ENCODE results near the gene GORASP1. TPM values are rescaled to one million over a fixed set of nuclear protein-coding genes. Genes with fewer than 3 reads are reported as not detected.

Gene GORASP1
- total and polyA plus RNA-seq, 11 donors, result 19.9 to 52.5 (median 42.3) TPM

DNA sequence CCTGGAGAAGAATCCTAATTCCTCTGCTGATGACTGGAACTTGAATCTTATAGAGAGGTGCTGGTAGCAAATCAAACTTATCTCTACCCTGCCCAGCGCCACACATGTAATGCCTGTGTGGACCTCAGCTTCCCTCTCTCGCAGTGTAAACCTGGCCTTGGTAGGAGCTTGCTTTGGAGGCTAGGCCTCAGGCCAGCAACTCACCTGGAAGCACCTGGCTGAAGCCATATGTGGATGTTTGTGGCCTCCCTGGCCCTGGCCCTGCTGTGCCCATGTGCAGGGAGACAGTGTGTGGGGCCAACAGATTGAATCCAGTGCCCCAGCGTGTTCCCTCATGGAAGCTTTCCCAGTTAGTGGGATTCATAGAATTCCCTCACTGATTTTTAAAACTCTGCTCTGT lies 8.4 kb upstream of the GORASP1 start:
- TF ChIP-seq, protein P1, sequence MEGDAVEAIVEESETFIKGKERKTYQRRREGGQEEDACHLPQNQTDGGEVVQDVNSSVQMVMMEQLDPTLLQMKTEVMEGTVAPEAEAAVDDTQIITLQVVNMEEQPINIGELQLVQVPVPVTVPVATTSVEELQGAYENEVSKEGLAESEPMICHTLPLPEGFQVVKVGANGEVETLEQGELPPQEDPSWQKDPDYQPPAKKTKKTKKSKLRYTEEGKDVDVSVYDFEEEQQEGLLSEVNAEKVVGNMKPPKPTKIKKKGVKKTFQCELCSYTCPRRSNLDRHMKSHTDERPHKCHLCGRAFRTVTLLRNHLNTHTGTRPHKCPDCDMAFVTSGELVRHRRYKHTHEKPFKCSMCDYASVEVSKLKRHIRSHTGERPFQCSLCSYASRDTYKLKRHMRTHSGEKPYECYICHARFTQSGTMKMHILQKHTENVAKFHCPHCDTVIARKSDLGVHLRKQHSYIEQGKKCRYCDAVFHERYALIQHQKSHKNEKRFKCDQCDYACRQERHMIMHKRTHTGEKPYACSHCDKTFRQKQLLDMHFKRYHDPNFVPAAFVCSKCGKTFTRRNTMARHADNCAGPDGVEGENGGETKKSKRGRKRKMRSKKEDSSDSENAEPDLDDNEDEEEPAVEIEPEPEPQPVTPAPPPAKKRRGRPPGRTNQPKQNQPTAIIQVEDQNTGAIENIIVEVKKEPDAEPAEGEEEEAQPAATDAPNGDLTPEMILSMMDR (IDR thresholded peaks at IDR 0.05), result no peak
- TF ChIP-seq POLR2A (IDR thresholded peaks at IDR 0.05), result no peak
- peaks cover 0 to 43% (median 0%) of the 10 kb centered on the region in 9 donors for H3K36me3 ChIP-seq
- no peaks in the 10 kb centered on the region for H3K27me3 ChIP-seq
- peaks cover 0 to 5% (median 0%) of the 10 kb centered on the region in 12 donors for H3K4me1 ChIP-seq
- WGBS, 4 donors, result 90 to 97% (median 94%) methylated on average over 3 of the region's 3 CpGs
- no peak overlapping the region for H3K4me3 ChIP-seq
- DNase-seq, result no peak
- ATAC-seq, result no peak
- H3K9me3 ChIP-seq, result no peaks in the 10 kb centered on the region
- intact Hi-C loops (cut with DNase I), result loop anchor here in 1 of 10 donors (10.0 kb wide), 1 partner anchor 269 kb away; the partner anchor contains the start of gene SLC25A38
- no peak overlapping the region for H3K27ac ChIP-seq

DNA sequence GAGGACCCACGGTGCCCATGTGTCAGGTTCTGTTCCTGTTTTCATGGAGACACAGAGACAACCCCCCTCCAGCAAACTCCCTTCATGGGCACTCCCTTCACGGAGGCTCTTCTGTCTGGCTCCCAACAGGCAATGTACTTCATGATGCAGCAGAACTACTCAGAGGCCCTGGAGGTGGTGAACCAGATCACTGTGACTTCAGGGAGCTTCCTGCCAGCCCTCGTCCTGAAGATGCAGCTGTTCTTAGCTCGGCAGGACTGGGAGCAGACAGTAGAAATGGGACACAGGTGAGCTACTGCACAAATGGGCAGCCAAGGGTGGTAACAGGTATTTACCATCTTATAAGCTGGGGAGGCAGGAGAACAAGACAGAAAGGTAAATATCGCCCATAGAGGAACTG lies 7.0 kb upstream of the GORASP1 start:
- Histone ChIP-seq H3K36me3 (peaks cover 0 to 30% (median 0%) of the 10 kb centered on the region in 9 donors), H3K27ac (no peak overlapping the region), H3K9me3 (no peaks in the 10 kb centered on the region), H3K4me1 (peaks cover 0 to 5% (median 0%) of the 10 kb centered on the region in 12 donors), H3K4me3 (no peak overlapping the region), H3K27me3 (no peaks in the 10 kb centered on the region)
- TF ChIP-seq, protein P1 (IDR thresholded peaks at IDR 0.05), result no peak
- TF ChIP-seq POLR2A (IDR thresholded peaks at IDR 0.05), result no peak
- WGBS, 4 donors, result 81 to 91% (median 87%) methylated on average over 5 of the region's 5 CpGs
- ATAC-seq (no peak), DNase-seq (no peak)
- intact Hi-C loops (cut with DNase I), result loop anchor here in 1 of 10 donors (10.0 kb wide), 1 partner anchor 270 kb away; the partner anchor contains the start of gene SLC25A38

DNA sequence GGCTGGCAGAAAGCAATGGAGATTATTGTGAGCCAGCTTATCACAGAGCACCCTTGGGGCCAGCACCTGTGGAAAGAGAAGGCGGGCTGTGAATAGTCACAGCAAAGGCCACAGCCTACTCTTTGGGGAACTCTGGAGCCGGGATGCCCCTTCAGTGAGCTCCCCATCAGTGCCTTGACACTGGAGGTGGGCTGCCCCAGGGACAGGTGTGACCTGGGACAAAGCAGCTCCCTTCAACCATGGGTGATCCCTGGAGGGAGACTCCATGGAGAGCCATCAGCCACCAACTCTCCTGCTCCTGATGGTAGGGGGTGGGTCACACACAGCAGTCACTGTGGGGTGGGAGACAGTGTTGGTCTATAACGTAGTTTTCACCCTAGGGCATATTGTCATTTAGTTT lies 5.9 kb upstream of the GORASP1 start:
- H3K4me1 ChIP-seq, result peaks cover 0 to 8% (median 2%) of the 10 kb centered on the region in 12 donors
- H3K4me3 ChIP-seq, result no peak overlapping the region
- H3K27me3 ChIP-seq, result no peaks in the 10 kb centered on the region
- ATAC-seq (no peak), DNase-seq (no peak)
- no peak overlapping the region for H3K27ac ChIP-seq
- TF ChIP-seq, protein P1 (IDR thresholded peaks at IDR 0.05), result no peak
- TF ChIP-seq POLR2A (IDR thresholded peaks at IDR 0.05), result no peak
- 66 to 96% (median 89%) methylated on average over 3 of the region's 3 CpGs for WGBS, 4 donors
- H3K9me3 ChIP-seq, result no peaks in the 10 kb centered on the region
- intact Hi-C loops (cut with DNase I), result loop anchor here in 1 of 10 donors (10.0 kb wide), 1 partner anchor 272 kb away; the partner anchor contains the start of gene SLC25A38
- peaks cover 0 to 20% (median 0%) of the 10 kb centered on the region in 9 donors for H3K36me3 ChIP-seq

DNA sequence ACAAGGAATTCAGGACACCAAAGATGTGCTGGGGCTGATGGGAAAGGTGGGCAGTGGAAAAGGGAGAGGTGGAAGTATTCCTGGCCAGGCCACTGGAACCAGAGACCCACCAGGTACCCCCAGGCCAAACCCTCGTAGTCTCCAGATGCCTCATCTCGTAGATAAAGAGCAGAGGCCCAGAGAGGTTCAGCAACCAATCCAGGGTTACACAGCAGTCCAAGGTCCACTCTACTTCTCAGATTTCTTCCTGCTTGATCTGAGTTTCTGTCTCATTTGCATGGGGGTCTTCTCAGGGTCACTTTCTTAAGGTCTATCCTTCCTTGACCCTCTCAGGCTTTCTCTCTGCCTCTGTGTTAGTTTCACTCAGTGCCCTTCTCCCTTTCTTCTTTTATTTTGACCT lies 5.1 kb upstream of the GORASP1 start:
- 92 to 100% (median 93%) methylated on average over 2 of the region's 2 CpGs for WGBS, 4 donors
- ATAC-seq (no peak), DNase-seq (no peak)
- Histone ChIP-seq H3K27me3 (no peaks in the 10 kb centered on the region), H3K36me3 (peaks cover 0 to 13% (median 0%) of the 10 kb centered on the region in 9 donors), H3K4me1 (peaks cover 0 to 15% (median 6%) of the 10 kb centered on the region in 12 donors), H3K4me3 (no peak overlapping the region), H3K27ac (no peak overlapping the region), H3K9me3 (no peaks in the 10 kb centered on the region)
- intact Hi-C loops (cut with DNase I), result loop anchor here in 1 of 10 donors (10.0 kb wide), 1 partner anchor 272 kb away; the partner anchor contains the start of gene SLC25A38
- TF ChIP-seq, protein P1 (IDR thresholded peaks at IDR 0.05), result no peak
- no peak for TF ChIP-seq POLR2A (IDR thresholded peaks at IDR 0.05)
